NCI-H82 (cell line): ENCODE measurements around the gene VMO1.
A peak's percentile ranks its signal among the peaks of the same experiment; 100 is the strongest.

ENCODE experiments used
- DNase-seq: peaks from one replicate; lab custom pipeline; 2025; lab: John Stamatoyannopoulos, UW

VMO1 gene

DNA sequence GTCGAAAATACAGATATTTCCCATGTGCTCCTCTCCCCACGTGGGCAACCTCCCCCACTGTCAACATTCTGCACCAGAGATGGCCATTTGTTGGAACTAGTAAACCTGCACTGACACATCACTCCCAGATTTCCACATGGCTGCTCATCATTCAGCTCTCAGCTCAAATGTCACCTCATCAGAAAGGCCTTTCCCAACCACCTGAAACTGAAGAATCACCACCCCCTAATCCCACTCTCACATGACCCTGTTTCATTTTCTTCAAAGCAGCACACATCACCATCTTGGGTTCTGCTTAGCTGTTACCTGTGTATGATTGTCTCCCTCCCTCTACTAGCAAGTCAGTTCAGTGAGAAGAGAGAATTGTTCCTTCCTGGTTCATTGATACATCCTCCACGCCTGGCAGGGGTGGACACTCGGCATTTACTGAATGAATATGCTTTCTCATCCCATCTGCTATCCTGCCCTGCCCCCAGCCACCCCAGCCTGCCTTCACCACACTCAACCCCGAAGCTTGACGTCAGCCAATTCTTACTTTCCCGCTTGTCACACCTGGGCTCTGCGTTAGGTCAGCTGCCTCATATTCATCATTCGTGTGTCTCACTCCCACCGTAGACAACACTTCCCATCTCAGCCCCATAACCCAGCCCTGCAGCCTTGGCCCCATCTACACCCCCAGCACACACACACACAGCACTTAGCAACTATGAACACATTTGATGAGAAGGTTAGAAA, 14.5 kb upstream of the VMO1 start:
- DNase-seq, result no peak

- DNase-seq, result peak; percentile 73
Observed at GRCh38 chr17:4796552-4796920, 10.4 kb upstream of the VMO1 start.

GRCh38 chr17:4795168-4795567, 9.0 kb upstream of the VMO1 start:
- no peak for DNase-seq

GRCh38 chr17:4790705-4791088, 4.5 kb upstream of the VMO1 start:
- DNase-seq, result no peak

DNA sequence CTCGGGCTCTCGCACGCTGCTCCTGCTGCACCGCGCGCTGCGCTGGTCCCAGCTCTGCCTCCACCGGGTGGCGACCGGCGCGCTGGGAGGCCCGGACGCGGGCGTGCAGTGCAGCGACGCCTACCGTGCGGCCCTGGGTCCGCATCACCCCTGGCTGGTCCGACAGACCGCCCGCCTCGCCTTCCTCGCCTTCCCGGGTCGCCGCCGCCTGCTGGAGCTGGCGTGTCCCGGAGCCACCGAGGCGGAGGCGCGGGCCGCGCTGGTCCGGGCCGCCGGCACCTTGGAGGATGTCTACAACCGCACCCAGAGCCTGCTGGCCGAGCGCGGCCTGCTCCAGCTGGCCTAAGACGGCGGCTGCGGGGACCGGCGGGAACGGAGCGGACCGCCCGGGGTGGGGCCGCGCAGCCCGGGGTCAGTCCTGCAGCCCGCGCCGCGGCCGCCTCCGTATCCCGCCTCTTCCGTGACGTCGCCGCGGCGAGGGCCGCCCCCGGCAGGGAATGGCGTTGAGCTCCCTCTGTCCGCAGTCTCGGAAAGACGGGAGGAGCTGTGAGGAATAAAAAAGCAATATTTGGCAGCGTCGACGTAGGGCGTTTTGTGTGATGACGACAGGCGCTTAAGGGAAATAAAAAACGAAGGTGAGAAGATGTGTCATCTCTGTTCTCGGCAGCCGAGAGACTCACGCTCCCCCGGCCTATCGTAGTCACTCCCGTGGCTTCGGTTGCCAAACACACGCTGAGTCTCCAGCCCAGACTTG, 4.0 kb upstream of the VMO1 start:
- peak; percentile 92 for DNase-seq

- DNase-seq, result no peak
Observed at GRCh38 chr17:4789701-4789950, 3.5 kb upstream of the VMO1 start.

DNA sequence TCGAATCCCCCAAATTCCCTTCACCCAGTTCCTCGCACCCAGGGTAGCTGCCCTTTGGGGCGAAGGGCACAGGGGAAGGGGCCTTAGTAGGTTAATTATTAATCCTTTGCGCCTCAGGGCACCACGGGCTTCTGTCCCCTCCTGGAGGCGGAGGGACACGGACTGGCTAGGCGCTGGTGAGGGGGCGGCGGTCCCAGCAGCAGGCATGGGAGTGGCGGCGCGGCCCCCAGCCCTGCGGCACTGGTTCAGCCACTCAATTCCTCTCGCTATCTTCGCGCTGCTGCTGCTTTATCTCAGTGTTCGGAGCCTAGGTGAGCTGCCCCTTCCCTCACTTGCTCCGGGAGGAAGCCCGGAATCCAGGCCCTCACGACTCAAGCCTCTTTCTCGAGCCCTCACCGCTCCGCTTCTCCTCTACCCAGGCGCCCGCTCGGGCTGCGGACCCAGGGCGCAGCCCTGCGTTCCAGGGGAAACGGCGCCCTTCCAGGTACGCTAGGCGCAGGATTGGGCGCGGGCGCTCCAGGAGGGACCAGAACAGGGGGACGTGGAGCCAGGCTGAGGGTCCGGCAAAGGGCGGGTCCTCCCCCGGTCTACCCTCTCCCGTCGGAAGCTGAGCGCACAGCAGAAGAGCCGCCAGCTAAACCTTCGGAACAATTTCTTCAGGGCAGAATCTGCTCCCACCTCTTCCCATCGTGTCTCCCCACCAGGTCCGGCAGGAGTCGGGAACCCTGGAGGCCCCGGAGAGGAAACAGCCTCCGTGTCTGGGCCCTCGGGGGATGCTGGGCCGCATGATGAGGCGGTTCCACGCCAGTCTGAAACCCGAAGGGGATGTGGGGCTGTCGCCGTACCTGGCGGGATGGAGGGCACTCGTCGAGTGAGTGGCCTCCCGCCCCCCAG, 2.9 kb upstream of the VMO1 start, which contains the start of gene GLTPD2:
TSS of gene GLTPD2 (plus strand) at position 158 of the 894 bp plus-strand sequence. CDS start at position 206, 48 bp downstream.
- DNase-seq, result peak; percentile 55

GRCh38 chr17:4788159-4788806, 2.1 kb upstream of the VMO1 start:
- no peak for DNase-seq

- DNase-seq, result no peak
Observed at GRCh38 chr17:4786516-4786915, 352 bp upstream of the VMO1 start.

DNA sequence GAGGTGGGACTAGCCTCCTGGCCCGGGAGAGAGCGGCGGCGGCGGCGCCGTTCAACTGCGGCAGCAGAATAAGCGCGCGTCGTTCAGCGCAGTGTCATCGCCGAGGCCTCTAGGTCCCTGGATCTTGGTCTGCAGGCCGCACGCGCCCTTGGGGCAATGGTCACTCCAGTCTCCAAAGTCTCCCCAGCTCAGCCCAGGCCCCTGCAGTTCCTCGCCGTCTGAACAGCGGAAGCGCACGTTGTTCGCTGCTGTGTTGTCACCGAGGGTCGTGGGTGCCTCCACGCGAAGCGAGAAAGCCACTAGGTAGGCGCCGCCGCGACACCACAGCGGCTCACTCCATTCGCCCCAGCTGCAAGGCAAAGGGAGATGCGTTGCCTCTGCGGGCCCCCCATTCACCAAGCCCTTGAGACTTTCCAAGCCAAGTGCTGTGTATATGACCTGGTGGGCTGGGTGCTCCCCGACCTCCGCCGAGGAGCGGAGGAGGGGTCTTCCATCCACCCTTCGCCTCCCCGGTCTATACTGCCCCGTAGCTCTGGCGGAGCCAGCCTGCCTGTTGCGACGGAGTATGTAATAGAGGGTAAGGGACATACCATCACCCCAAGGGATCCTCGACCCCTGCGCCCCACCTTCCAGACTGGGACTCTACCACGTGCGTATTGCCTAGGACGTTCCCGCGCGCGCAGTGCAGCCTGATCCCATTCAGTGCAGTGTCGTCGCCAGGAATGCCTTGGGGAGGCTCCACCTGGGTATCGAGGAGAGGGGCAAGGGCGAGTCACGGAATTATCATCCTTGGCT, 656 bp downstream of the VMO1 start:
- peak; percentile 56 for DNase-seq

- peak; percentile 74 for DNase-seq
Observed at GRCh38 chr17:4782652-4783051, 3.5 kb downstream of the VMO1 start.

DNA sequence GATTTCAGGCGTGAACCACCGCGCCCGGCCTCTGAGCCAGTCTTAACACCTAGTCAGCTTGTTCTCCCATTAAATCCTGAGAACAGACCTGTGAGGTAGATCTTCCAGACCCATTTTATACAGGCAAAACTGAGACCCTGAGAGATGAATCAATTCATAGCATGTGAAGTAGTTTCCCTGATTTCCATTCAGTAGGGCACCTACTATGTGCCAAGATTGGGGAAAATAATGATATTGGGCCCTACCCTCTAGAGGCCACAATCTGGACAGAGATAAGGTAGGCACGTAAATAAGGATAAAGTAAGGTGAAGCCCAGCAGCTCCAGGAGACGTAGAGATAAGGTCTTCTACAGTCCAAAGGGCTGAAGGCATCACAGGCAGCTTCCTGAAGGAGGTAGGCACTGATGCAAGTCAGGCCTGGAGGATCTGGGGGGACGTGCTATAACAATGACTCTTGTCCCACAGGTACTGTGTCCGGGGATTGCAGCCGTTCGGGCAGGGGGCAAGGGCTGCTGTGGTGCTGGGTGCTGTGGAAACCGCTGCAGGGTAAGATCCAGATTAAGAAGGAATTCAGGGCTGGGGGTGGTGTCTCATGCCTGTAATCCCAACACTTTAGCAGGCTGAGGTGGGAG, 5.7 kb downstream of the VMO1 start:
- no peak for DNase-seq

GRCh38 chr17:4777969-4778760, 8.0 kb downstream of the VMO1 start:
- DNase-seq, result no peak

- DNase-seq, result peak; percentile 45
Observed at GRCh38 chr17:4772235-4772613, 13.9 kb downstream of the VMO1 start.

- DNase-seq, result no peak
Observed at GRCh38 chr17:4771519-4772234, 14.5 kb downstream of the VMO1 start, which contains the start of gene TM4SF5. TM4SF5 (plus strand) TSS chr17:4771886; CDS start chr17:4771923, 37 bp downstream.

GRCh38 chr17:4769628-4770027, 16.5 kb downstream of the VMO1 start:
- no peak for DNase-seq

GRCh38 chr17:4768298-4768697, 17.9 kb downstream of the VMO1 start:
- no peak for DNase-seq

DNA sequence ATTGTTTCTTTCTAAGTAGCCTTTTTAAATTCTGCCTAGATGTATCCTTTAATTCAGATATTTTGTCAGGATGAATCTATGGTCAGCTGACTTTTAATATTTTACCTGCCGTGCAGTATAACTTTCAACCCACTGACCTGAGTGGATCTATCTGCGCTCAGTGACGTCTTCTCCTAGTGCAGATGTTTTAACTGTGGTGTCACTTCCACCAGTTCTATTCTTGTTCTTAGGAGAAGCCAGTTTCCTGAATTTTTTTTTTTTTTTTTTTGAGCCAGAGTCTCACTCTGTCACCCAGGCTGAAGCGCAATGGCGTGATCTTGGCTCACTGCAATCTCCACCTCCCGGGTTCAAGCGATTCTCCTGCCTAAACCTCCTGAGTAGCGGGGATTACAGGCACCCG, 19.4 kb downstream of the VMO1 start:
- DNase-seq, result no peak

DNA sequence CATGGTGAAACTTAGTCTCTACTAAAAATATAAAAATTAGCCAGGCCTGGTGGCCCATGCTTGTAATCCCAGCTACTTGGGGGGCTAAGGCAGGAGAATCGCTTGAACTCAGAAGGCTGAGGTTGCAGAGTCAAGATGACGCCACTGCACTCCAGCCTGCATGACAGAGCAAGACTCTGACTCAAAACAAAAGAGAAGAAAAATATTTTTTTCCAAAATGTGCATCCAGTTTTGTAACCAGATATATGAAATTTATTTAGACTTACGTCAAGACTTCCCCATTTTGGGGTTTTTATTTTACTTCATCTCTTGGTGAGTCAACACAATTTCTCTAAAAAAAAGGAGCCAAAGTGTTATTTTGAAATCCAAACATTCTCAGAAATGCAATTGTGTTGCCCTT, 20.0 kb downstream of the VMO1 start:
- DNase-seq, result no peak
